Prostate gland (tissue), 2 donors: Measurements from ENCODE around the gene EIF5A. TPM values are rescaled to one million over a fixed set of nuclear protein-coding genes. Genes with fewer than 3 reads are reported as not detected.

ENCODE experiments used
- DNase-seq: peaks from one replicate; pipeline ENCODE4 v3.0.0-alpha.2; 2019; ENCODE audit warnings: low spot score
- H3K27ac ChIP-seq, 2 donors: fragments of 200-600 bp; sonication (generic); 2 replicates each; pipeline ENCODE4 v1.5.1; 2017 to 2019
- H3K27me3 ChIP-seq: fragments of 200-600 bp; sonication (generic); replicated peaks from 2 replicates; pipeline ENCODE4 v1.5.1; 2019; ENCODE audit not compliant: insufficient read depth
- H3K36me3 ChIP-seq, 2 donors: fragments of 200-600 bp; sonication (generic); 1 replicate in 1 of 2; 2 replicates in 1 of 2; pipeline versions ENCODE4 v1.5.1 to v1.8.1; 2017 to 2019
- H3K4me1 ChIP-seq: fragments of 200-600 bp; sonication (generic); replicated peaks from 2 replicates; pipeline ENCODE4 v1.5.1; 2019
- H3K4me3 ChIP-seq, 2 donors: fragments of 200-600 bp; sonication (generic); 2 replicates each; pipeline ENCODE4 v1.5.1; 2017 to 2019
- H3K9me3 ChIP-seq: fragments of 200-600 bp; sonication (generic); 2 replicates; pipeline ENCODE4 v1.5.1; 2017
- CTCF ChIP-seq, 4 experiments: fragments of 200-600 bp in 2 of 4; fragments of 450-650 bp in 2 of 4; sonication (generic) in 2 of 4; IDR thresholded peaks; 1 replicate in 3 of 4; 2 replicates in 1 of 4; pipeline ENCODE4 v1.5.1; 2016 to 2019; ENCODE audit warnings: antibody characterized with exemption in 4 of 4, mild to moderate bottlenecking in 2 of 4, moderate library complexity in 2 of 4
- POLR2A ChIP-seq: fragments of 450-650 bp; IDR thresholded peaks from one replicate; pipeline ENCODE4 v1.6.1; 2016; ENCODE audit warnings: antibody characterized with exemption, mild to moderate bottlenecking
- POLR2AphosphoS5 ChIP-seq: sonication (generic); formaldehyde crosslinking; IDR thresholded peaks from one replicate; pipeline ENCODE4 v1.6.1; 2017; ENCODE audit warnings: antibody characterized with exemption
- WGBS: methylation state at CpG from one replicate; pipeline ENCODE4 v1.1.5; 2018; 5-methylcytosine and 5-hydroxymethylcytosine counted together
- intact Hi-C: fragments of 100-400 bp; cut with DNase I; formaldehyde crosslinking; loops from one replicate; pipeline ENCODE4 v1.14.2; 2022
- total RNA-seq, 2 donors: library from RNA; depleted of rRNA; stranded (reverse); fragments of >200 nt; gene quantifications; one replicate each; pipeline ENCODE4 v1.1.0, GENCODE V29; 2016

The EIF5A gene
- total RNA-seq, 2 donors from 2014 or later, result 172 to 195 TPM

- WGBS, result 95% methylated on average over 14 of the region's 16 CpGs
- DNase-seq, result no peak
- H3K9me3 ChIP-seq, result no peaks in the 10 kb centered on the region
- no peak overlapping the region for H3K27ac ChIP-seq
- peaks cover 9% of the 10 kb centered on the region for H3K4me1 ChIP-seq
- TF ChIP-seq POLR2AphosphoS5 (no peak), CTCF (IDR thresholded peaks at IDR 0.05) (no peak), POLR2A (no peak)
- H3K27me3 ChIP-seq, result no peaks in the 10 kb centered on the region
- intact Hi-C loops, result loop anchor here (10.0 kb wide), 1 partner anchor 240 kb away; the partner anchor contains the start of gene SLC16A11
- no peak overlapping the region for H3K4me3 ChIP-seq
- no peaks in the 10 kb centered on the region for H3K36me3 ChIP-seq
Observed at GRCh38 chr17:7284911-7285310, 22.5 kb upstream of the EIF5A start.

- no peak for TF ChIP-seq CTCF (IDR thresholded peaks at IDR 0.05)
- no peak for TF ChIP-seq POLR2AphosphoS5
- no peak for TF ChIP-seq POLR2A
- peaks cover 9% of the 10 kb centered on the region for H3K4me1 ChIP-seq
- WGBS, result 88% methylated on average over 11 of the region's 12 CpGs
Observed at GRCh38 chr17:7285679-7286078, 21.7 kb upstream of the EIF5A start.

GRCh38 chr17:7289256-7290032, 18.0 kb upstream of the EIF5A start:
- Histone ChIP-seq H3K27ac (no peak overlapping the region), H3K9me3 (no peaks in the 10 kb centered on the region), H3K4me3 (no peak overlapping the region), H3K27me3 (no peaks in the 10 kb centered on the region), H3K36me3 (no peaks in the 10 kb centered on the region), H3K4me1 (peaks cover 4% of the 10 kb centered on the region)
- intact Hi-C loops, result loop anchor here (10.0 kb wide), 1 partner anchor 245 kb away; the partner anchor contains the start of gene SLC16A11
- 77% methylated on average over 18 of the region's 18 CpGs for WGBS
- no peak for TF ChIP-seq POLR2A
- TF ChIP-seq POLR2AphosphoS5, result no peak
- no peak for TF ChIP-seq CTCF (IDR thresholded peaks at IDR 0.05)
- DNase-seq, result no peak

More at GRCh38 chr17:7285679-7286078, 21.7 kb upstream of the EIF5A start:
- DNase-seq, result no peak
- Histone ChIP-seq H3K27ac (no peak overlapping the region), H3K4me3 (no peak overlapping the region), H3K27me3 (no peaks in the 10 kb centered on the region), H3K36me3 (no peaks in the 10 kb centered on the region), H3K9me3 (no peaks in the 10 kb centered on the region)
- intact Hi-C loops, result loop anchor here (10.0 kb wide), 1 partner anchor 241 kb away; the partner anchor contains the start of gene SLC16A11

- intact Hi-C loops, result no loop called here
- no peak overlapping the region for H3K4me3 ChIP-seq
- no peaks in the 10 kb centered on the region for H3K36me3 ChIP-seq
- no peak for TF ChIP-seq POLR2A
- TF ChIP-seq POLR2AphosphoS5, result no peak
- no peak for TF ChIP-seq CTCF (IDR thresholded peaks at IDR 0.05)
- 93% methylated on average over 19 of the region's 19 CpGs for WGBS
- H3K27me3 ChIP-seq, result no peaks in the 10 kb centered on the region
- no peak overlapping the region for H3K27ac ChIP-seq
- peaks cover 10% of the 10 kb centered on the region for H3K4me1 ChIP-seq
- no peak for DNase-seq
- no peaks in the 10 kb centered on the region for H3K9me3 ChIP-seq
Observed at GRCh38 chr17:7290166-7290565, 17.3 kb upstream of the EIF5A start.

GRCh38 chr17:7290685-7291084, 16.7 kb upstream of the EIF5A start:
- H3K36me3 ChIP-seq, result no peaks in the 10 kb centered on the region
- 73% methylated on average over 11 of the region's 11 CpGs for WGBS
- H3K9me3 ChIP-seq, result no peaks in the 10 kb centered on the region
- H3K27me3 ChIP-seq, result no peaks in the 10 kb centered on the region
- TF ChIP-seq POLR2AphosphoS5 (no peak), CTCF (IDR thresholded peaks at IDR 0.05) (no peak), POLR2A (no peak)
- DNase-seq, result no peak
- H3K27ac ChIP-seq, result no peak overlapping the region
- intact Hi-C loops, result no loop called here
- H3K4me3 ChIP-seq, result no peak overlapping the region
- peaks cover 10% of the 10 kb centered on the region for H3K4me1 ChIP-seq
